Esophagus muscularis mucosa (tissue), 4 donors: ENCODE results near the gene TMEM170A. TPM values are rescaled to one million over a fixed set of nuclear protein-coding genes. Genes with fewer than 3 reads are reported as not detected.

Source experiments
- DNase-seq: peaks from one replicate; pipeline ENCODE4 v3.0.0-alpha.2; 2017; ENCODE audit errors: extremely low spot score
- H3K27ac ChIP-seq, 4 donors: fragments of 200-600 bp; sonication (generic); replicated peaks in 1 of 4; 1 replicate in 3 of 4; 2 replicates in 1 of 4; pipeline ENCODE4 v1.5.1; 2016 to 2019; ENCODE audit warnings: mild to moderate bottlenecking in 1 of 4
- H3K27me3 ChIP-seq, 4 donors: fragments of 200-600 bp; sonication (generic); one replicate each; pipeline versions ENCODE4 v1.5.1 to v1.6.0; 2016 to 2019
- H3K36me3 ChIP-seq, 4 donors: fragments of 200-600 bp; sonication (generic); one replicate each; pipeline ENCODE4 v1.5.1; 2016 to 2019
- H3K4me1 ChIP-seq, 4 donors: fragments of 200-600 bp; sonication (generic); one replicate each; pipeline ENCODE4 v1.5.1; 2016 to 2019
- H3K4me3 ChIP-seq, 4 donors: fragments of 200-600 bp; sonication (generic); 1 replicate in 2 of 4; 2 replicates in 2 of 4; pipeline ENCODE4 v1.5.1; 2016 to 2019; ENCODE audit warnings: mild to moderate bottlenecking in 4 of 4, moderate library complexity in 1 of 4
- H3K9me3 ChIP-seq, 4 donors: fragments of 200-600 bp; sonication (generic); 1 replicate in 3 of 4; 2 replicates in 1 of 4; pipeline ENCODE4 v1.5.1; 2016 to 2019
- CTCF ChIP-seq, 3 experiments: fragments of 200-600 bp in 2 of 3; fragments of 450-650 bp in 1 of 3; sonication (generic) in 2 of 3; IDR thresholded peaks; one replicate each; pipeline ENCODE4 v1.5.1; 2017 to 2019; ENCODE audit warnings: antibody characterized with exemption in 3 of 3, mild to moderate bottlenecking in 2 of 3, moderate library complexity in 1 of 3
- EP300 ChIP-seq: sonication (generic); formaldehyde crosslinking; IDR thresholded peaks from one replicate; pipeline ENCODE4 v1.6.1; 2017; ENCODE audit warnings: antibody characterized with exemption
- POLR2A ChIP-seq: fragments of 450-650 bp; IDR thresholded peaks from one replicate; pipeline ENCODE4 v1.6.1; 2017; ENCODE audit warnings: antibody characterized with exemption, moderate library complexity, mild to moderate bottlenecking, low read depth
- POLR2AphosphoS5 ChIP-seq, 2 donors: sonication (generic); formaldehyde crosslinking; IDR thresholded peaks; one replicate each; pipeline ENCODE4 v1.6.1; 2017; ENCODE audit warnings: antibody characterized with exemption in 2 of 2
- WGBS: methylation state at CpG from one replicate; pipeline ENCODE4 v1.1.5; 2018; 5-methylcytosine and 5-hydroxymethylcytosine counted together
- intact Hi-C: fragments of 100-400 bp; cut with DNase I; formaldehyde crosslinking; loops from one replicate; pipeline ENCODE4 v1.15.1; 2023
- total RNA-seq, 4 donors: library from RNA; depleted of rRNA; stranded (reverse); fragments of >200 nt; gene quantifications; one replicate each; pipeline versions ENCODE4 v1.1.0 to v1.2.1, GENCODE V29; 2016

The TMEM170A gene
- total RNA-seq, 4 donors from 2014 or later = 11.2 to 18.3 (median 14.9) TPM

- H3K27ac ChIP-seq = no peak overlapping the region
- 96% methylated on average over 8 of the region's 8 CpGs for WGBS
- no peaks in the 10 kb centered on the region for H3K9me3 ChIP-seq
- no peaks in the 10 kb centered on the region for H3K4me1 ChIP-seq
- TF ChIP-seq CTCF (IDR thresholded peaks at IDR 0.05) (no peak), EP300 (no peak), POLR2AphosphoS5 (IDR thresholded peaks at IDR 0.05) (no peak), POLR2A (no peak)
- no peaks in the 10 kb centered on the region for H3K36me3 ChIP-seq
- no peak overlapping the region for H3K4me3 ChIP-seq
- no peak for DNase-seq
- intact Hi-C loops = loop anchor here (10.0 kb wide), 2 partner anchors 118 to 148 kb away; partner anchors contain the start of gene ADAT1
- no peaks in the 10 kb centered on the region for H3K27me3 ChIP-seq
These were observed 12.3 kb upstream of the TMEM170A start for GRCh38 chr16:75476817-75477216.

GRCh38 chr16:75475420-75475847, 10.9 kb upstream of the TMEM170A start:
- Histone ChIP-seq H3K9me3 (no peaks in the 10 kb centered on the region), H3K36me3 (no peaks in the 10 kb centered on the region), H3K4me1 (no peaks in the 10 kb centered on the region), H3K27me3 (no peaks in the 10 kb centered on the region), H3K4me3 (no peak overlapping the region), H3K27ac (no peak overlapping the region)
- whole genome bisulfite sequencing = 100% methylated on average over 2 of the region's 2 CpGs
- intact Hi-C loops = loop anchor here (10.0 kb wide), 2 partner anchors 119 to 149 kb away; partner anchors contain the start of gene ADAT1
- TF ChIP-seq EP300 (no peak), POLR2AphosphoS5 (IDR thresholded peaks at IDR 0.05) (no peak), POLR2A (no peak), CTCF (IDR thresholded peaks at IDR 0.05) (no peak)
- DNase-seq = no peak

- intact Hi-C loops = loop anchor here (5.0 to 10.0 kb wide), 3 partner anchors 122 to 289 kb away; partner anchors contain the start of gene ADAT1
- H3K27ac ChIP-seq = no peak overlapping the region
- H3K4me1 ChIP-seq = no peaks in the 10 kb centered on the region
- TF ChIP-seq CTCF (IDR thresholded peaks at IDR 0.05) = no peak
- no peak for TF ChIP-seq POLR2A
- TF ChIP-seq POLR2AphosphoS5 (IDR thresholded peaks at IDR 0.05) = no peak
- no peak for TF ChIP-seq EP300
- no peaks in the 10 kb centered on the region for H3K9me3 ChIP-seq
- WGBS = 97% methylated on average over 17 of the region's 17 CpGs
- no peak for DNase-seq
- no peaks in the 10 kb centered on the region for H3K27me3 ChIP-seq
- no peaks in the 10 kb centered on the region for H3K36me3 ChIP-seq
- H3K4me3 ChIP-seq = no peak overlapping the region
These were observed 8.7 kb upstream of the TMEM170A start for GRCh38 chr16:75472908-75473877.

- WGBS = 20% methylated on average over 8 of the region's 10 CpGs
- Histone ChIP-seq H3K4me1 (no peaks in the 10 kb centered on the region), H3K36me3 (no peaks in the 10 kb centered on the region), H3K4me3 (no peak overlapping the region), H3K27ac (no peak overlapping the region), H3K27me3 (no peaks in the 10 kb centered on the region), H3K9me3 (no peaks in the 10 kb centered on the region)
- intact Hi-C loops = loop anchor here (2.0 to 10.0 kb wide), 4 partner anchors 45 to 290 kb away; partner anchors contain the start of gene ADAT1
- TF ChIP-seq POLR2AphosphoS5 (IDR thresholded peaks at IDR 0.05) = peak; percentile 32 to 58
- peak; percentile 74 to 81 (median 77) for TF ChIP-seq CTCF (IDR thresholded peaks at IDR 0.05)
- TF ChIP-seq EP300 = no peak
- no peak for DNase-seq
These were observed 7.5 kb upstream of the TMEM170A start for GRCh38 chr16:75471723-75472633.
